HUDEP-2 (cell line): ENCODE results near the gene LOXHD1.
A peak's percentile ranks its signal among the peaks of the same experiment; 100 is the strongest.

ENCODE experiments used
- DNase-seq, 76 experiments: peaks; one replicate each; lab custom pipeline; 2025; ENCODE audit not compliant: unreplicated experiment in 76 of 76; lab: John Stamatoyannopoulos, UW

The LOXHD1 gene

GRCh38 chr18:46657115-46657955, at the start of gene LOXHD1:
TSS of gene LOXHD1 (minus strand) at chr18:46657220. CDS start at chr18:46657033, 187 bp downstream.
- DNase-seq, result no peak

GRCh38 chr18:46705521-46705920, 48.5 kb upstream of the LOXHD1 start:
- no peak for DNase-seq

- DNase-seq, result no peak
These were observed 47.8 kb upstream of the LOXHD1 start for GRCh38 chr18:46704816-46705215.

- no peak for DNase-seq
These were observed 47.2 kb upstream of the LOXHD1 start for GRCh38 chr18:46704189-46704588.

GRCh38 chr18:46702471-46702870, 45.5 kb upstream of the LOXHD1 start:
- no peak for DNase-seq

- DNase-seq, result no peak
These were observed 43.2 kb upstream of the LOXHD1 start for GRCh38 chr18:46700066-46700824.

- no peak for DNase-seq
These were observed 39.7 kb upstream of the LOXHD1 start for GRCh38 chr18:46696702-46697101.

- peak in 16 of 76 experiments; percentile 3 to 42 (median 22) for DNase-seq
These were observed 39.2 kb upstream of the LOXHD1 start for GRCh38 chr18:46696268-46696667.

GRCh38 chr18:46693996-46694395, 37.0 kb upstream of the LOXHD1 start:
- DNase-seq, result no peak

- DNase-seq, result no peak
These were observed 32.0 kb upstream of the LOXHD1 start for GRCh38 chr18:46688853-46689525.

- no peak for DNase-seq
These were observed 29.2 kb upstream of the LOXHD1 start for GRCh38 chr18:46686186-46686585.

- no peak for DNase-seq
These were observed 26.2 kb upstream of the LOXHD1 start for GRCh38 chr18:46683252-46683651.

GRCh38 chr18:46680784-46681695, 24.0 kb upstream of the LOXHD1 start:
- no peak for DNase-seq

GRCh38 chr18:46679846-46680598, 23.0 kb upstream of the LOXHD1 start:
- no peak for DNase-seq

GRCh38 chr18:46678785-46679399, 21.9 kb upstream of the LOXHD1 start:
- DNase-seq, result no peak

- no peak for DNase-seq
These were observed 21.0 kb upstream of the LOXHD1 start for GRCh38 chr18:46678041-46678440.

GRCh38 chr18:46677611-46678010, 20.6 kb upstream of the LOXHD1 start:
- peak in 4 of 76 experiments; percentile 10 to 38 (median 20) for DNase-seq

GRCh38 chr18:46676182-46676835, 19.3 kb upstream of the LOXHD1 start:
- DNase-seq, result no peak

- no peak for DNase-seq
These were observed 18.1 kb upstream of the LOXHD1 start for GRCh38 chr18:46675112-46675511.
